SK-N-SH (cell line): ENCODE measurements around the gene WDR27. TPM values are rescaled to one million over a fixed set of nuclear protein-coding genes. Genes with fewer than 3 reads are reported as not detected.

Source experiments
- CTCF ChIA-PET: fragments of 300-600, 350-600 bp; formaldehyde crosslinking; extraction: SDS; loops from one replicate; lab custom pipeline; 2021; lab: Yijun Ruan, JAX
- POLR2A ChIA-PET: fragments of 350-600 bp; sonication (Branson Sonifier 250); formaldehyde crosslinking; extraction: SDS; loops from one replicate; lab custom pipeline; 2020; ENCODE audit warnings: antibody characterized with exemption, inconsistent platforms; lab: Yijun Ruan, JAX
- DNase-seq: peaks from one replicate; pipeline ENCODE4 v3.0.0; 2012
- H2AFZ ChIP-seq: fragments of 200-600 bp; sonication (generic); 2 replicates; pipeline ENCODE4 v1.8.1; 2016; ENCODE audit warnings: antibody characterized with exemption, mild to moderate bottlenecking, low read depth
- H3F3A ChIP-seq: fragments of 200-600 bp; sonication (generic); replicated peaks from 2 replicates; pipeline ENCODE3; 2016; ENCODE audit warnings: antibody characterized with exemption, mild to moderate bottlenecking; ENCODE audit not compliant: insufficient read depth
- H3K27ac ChIP-seq, 2 experiments: fragments of 200-500 bp in 1 of 2; fragments of 200-600 bp in 1 of 2; sonication (Bioruptor generic) in 1 of 2; sonication (generic), shearing (Covaris generic) in 1 of 2; 2 replicates each; pipeline versions ENCODE4 v1.5.1 to v1.6.1; 2014 to 2016; ENCODE audit warnings: low read depth in 2 of 2, inconsistent platforms in 1 of 2, low read length in 1 of 2, mild to moderate bottlenecking in 1 of 2, mixed read lengths in 1 of 2
- H3K27me3 ChIP-seq: fragments of 200-600 bp; sonication (generic), shearing (Covaris generic); 2 replicates; pipeline ENCODE4 v1.6.1; 2016; ENCODE audit warnings: mixed run types; ENCODE audit not compliant: insufficient read depth
- H3K36me3 ChIP-seq, 2 experiments: fragments of 200-500 bp in 1 of 2; fragments of 200-600 bp in 1 of 2; sonication (Bioruptor generic) in 1 of 2; sonication (generic) in 1 of 2; replicated peaks in 1 of 2; 2 replicates each; pipeline versions ENCODE3 to v1.5.1; 2014 to 2016; ENCODE audit warnings: low read length in 1 of 2, mild to moderate bottlenecking in 1 of 2; ENCODE audit not compliant: insufficient read depth in 2 of 2, control insufficient read depth in 1 of 2
- H3K4me1 ChIP-seq, 2 experiments: fragments of 200-500 bp in 1 of 2; fragments of 200-600 bp in 1 of 2; sonication (Bioruptor generic) in 1 of 2; sonication (generic), shearing (Covaris generic) in 1 of 2; 2 replicates each; pipeline versions ENCODE4 v1.5.1 to v1.6.1; 2014 to 2016; ENCODE audit warnings: low read depth in 1 of 2, low read length in 1 of 2, mixed run types in 1 of 2; ENCODE audit not compliant: insufficient read depth in 2 of 2, control insufficient read depth in 1 of 2
- H3K4me2 ChIP-seq: fragments of 200-600 bp; sonication (generic), shearing (Covaris generic); 2 replicates; pipeline ENCODE4 v1.6.1; 2017; ENCODE audit warnings: mixed run types
- H3K4me3 ChIP-seq, 2 experiments: fragments of 200-500 bp in 1 of 2; fragments of 200-600 bp in 1 of 2; sonication (Bioruptor generic) in 1 of 2; sonication (generic), shearing (Covaris generic) in 1 of 2; 2 replicates each; pipeline versions ENCODE4 v1.5.1 to v1.8.1; 2014 to 2016; ENCODE audit warnings: low read depth in 2 of 2, inconsistent platforms in 1 of 2, low read length in 1 of 2, mild to moderate bottlenecking in 1 of 2, mixed read lengths in 1 of 2, moderate library complexity in 1 of 2
- H3K79me2 ChIP-seq: fragments of 200-600 bp; sonication (generic); 2 replicates; pipeline ENCODE4 v1.8.1; 2017; ENCODE audit warnings: mild to moderate bottlenecking; ENCODE audit not compliant: insufficient read depth
- H3K9ac ChIP-seq: fragments of 200-600 bp; sonication (generic); 2 replicates; pipeline ENCODE4 v1.6.1; 2017; ENCODE audit warnings: mixed run types
- H3K9me2 ChIP-seq: fragments of 200-600 bp; sonication (generic); 2 replicates; pipeline ENCODE4 v1.6.1; 2017; ENCODE audit warnings: mixed run types
- H3K9me3 ChIP-seq: fragments of 200-600 bp; sonication (generic); 2 replicates; pipeline ENCODE4 v1.6.1; 2017; ENCODE audit warnings: mixed run types, mild to moderate bottlenecking, moderate library complexity
- H4K20me1 ChIP-seq: fragments of 200-600 bp; sonication (generic); 2 replicates; pipeline ENCODE4 v1.6.1; 2017; ENCODE audit warnings: mild to moderate bottlenecking, mixed run types; ENCODE audit not compliant: insufficient read depth
- CHD2 ChIP-seq: fragments of 150-350 bp; IDR thresholded peaks from 2 replicates; pipeline ENCODE4 v1.6.1; 2018; ENCODE audit warnings: low read length; ENCODE audit not compliant: partially characterized antibody
- EP300 ChIP-seq, 2 experiments: IDR thresholded peaks; 2 replicates each; pipeline versions ENCODE4 v1.4.0 to v1.6.1; 2012; ENCODE audit warnings: borderline replicate concordance in 1 of 2, low read depth in 1 of 2, low read length in 1 of 2
- FOXJ3 ChIP-seq: sonication (generic); formaldehyde crosslinking; IDR thresholded peaks from 2 replicates; pipeline ENCODE4 v1.5.1; 2020; ENCODE audit warnings: mild to moderate bottlenecking, missing genetic modification reagents
- GATA2 ChIP-seq: sonication (generic); formaldehyde crosslinking; IDR thresholded peaks from 2 replicates; pipeline ENCODE4 v1.5.0; 2020; ENCODE audit warnings: mild to moderate bottlenecking, missing genetic modification reagents
- JUND ChIP-seq: IDR thresholded peaks from 2 replicates; pipeline ENCODE4 v1.4.0; 2012
- MXI1 ChIP-seq: IDR thresholded peaks from 2 replicates; pipeline ENCODE4 v1.6.1; 2012; ENCODE audit warnings: mild to moderate bottlenecking, low read depth, low read length, improper control_type of control experiment
- POLR2AphosphoS5 ChIP-seq: IDR thresholded peaks from 2 replicates; pipeline ENCODE4 v1.6.1; 2012; ENCODE audit warnings: low read depth, low read length
- RFX5 ChIP-seq: IDR thresholded peaks from 2 replicates; pipeline ENCODE4 v1.6.1; 2012; ENCODE audit warnings: mild to moderate bottlenecking, improper control_type of control experiment, low read length
- RXRA ChIP-seq: IDR thresholded peaks from 2 replicates; pipeline ENCODE4 v1.4.0; 2012; ENCODE audit warnings: low read depth, mild to moderate bottlenecking, borderline replicate concordance
- TAF1 ChIP-seq: IDR thresholded peaks from 2 replicates; pipeline ENCODE4 v1.6.1; 2012; ENCODE audit warnings: low read depth, mild to moderate bottlenecking, low read length, moderate library complexity, borderline replicate concordance
- WGBS: methylation state at CpG from one replicate; pipeline ENCODE4 v1.1.6; 2017; ENCODE audit warnings: low lambda C conversion rate; 5-methylcytosine and 5-hydroxymethylcytosine counted together
- polyA plus RNA-seq, 3 experiments: library from polyadenylated mRNA; depleted of rRNA; stranded (reverse); fragments of >200 nt; gene quantifications; 2 replicates each; pipeline ENCODE4 v1.2.3, GENCODE V29; 2012
- TF ChIP-seq, protein P1 (sequence below): IDR thresholded peaks from 2 replicates; pipeline ENCODE4 v1.4.0; 2012; ENCODE audit warnings: low read depth, borderline replicate concordance
- TF ChIP-seq, protein P2 (sequence below): fragments of 200-600 bp; sonication (generic); IDR thresholded peaks from 2 replicates; pipeline ENCODE4 v1.6.1; 2017; ENCODE audit warnings: antibody characterized with exemption, mild to moderate bottlenecking, moderate library complexity
- TF ChIP-seq, protein P3 (sequence below): IDR thresholded peaks from 2 replicates; pipeline ENCODE4 v1.4.0; 2012; ENCODE audit warnings: low read depth

The WDR27 gene
- polyA plus RNA-seq, 1 of the 3 experiments (the other 2 are of a cell fraction), result 55.6 TPM

DNA sequence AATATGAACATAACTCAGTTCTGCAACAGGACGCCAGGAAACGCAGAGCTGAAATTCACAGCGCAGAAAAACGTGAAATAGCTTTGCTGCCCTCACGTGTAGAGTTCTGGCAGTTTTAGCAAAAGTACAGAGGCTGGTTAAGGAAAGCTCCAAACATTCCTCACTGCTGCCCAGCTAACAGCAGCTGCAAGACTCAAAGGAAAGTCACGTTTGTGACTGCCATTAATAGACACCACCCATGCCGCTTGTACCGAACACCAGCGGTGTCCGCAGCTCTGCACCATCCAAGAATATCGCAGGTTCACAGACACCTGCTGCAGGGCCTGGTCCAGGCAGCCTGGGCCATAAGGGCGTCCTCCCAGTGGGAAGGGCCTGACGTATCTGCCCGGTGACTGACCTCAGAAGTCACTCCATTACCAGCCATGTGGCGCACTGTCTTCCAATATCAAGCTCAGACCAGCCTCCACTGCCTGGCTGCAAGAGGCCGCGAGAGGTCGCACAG is 61.4 kb downstream of the WDR27 start:
- no peaks in the 10 kb centered on the region for H3K9me3 ChIP-seq
- no peaks in the 10 kb centered on the region for H3K79me2 ChIP-seq
- no peak for DNase-seq
- ChIA-PET CTCF (no interaction called here), POLR2A (no interaction called here)
- H3K27me3 ChIP-seq, result no peaks in the 10 kb centered on the region
- TF ChIP-seq, protein P1, sequence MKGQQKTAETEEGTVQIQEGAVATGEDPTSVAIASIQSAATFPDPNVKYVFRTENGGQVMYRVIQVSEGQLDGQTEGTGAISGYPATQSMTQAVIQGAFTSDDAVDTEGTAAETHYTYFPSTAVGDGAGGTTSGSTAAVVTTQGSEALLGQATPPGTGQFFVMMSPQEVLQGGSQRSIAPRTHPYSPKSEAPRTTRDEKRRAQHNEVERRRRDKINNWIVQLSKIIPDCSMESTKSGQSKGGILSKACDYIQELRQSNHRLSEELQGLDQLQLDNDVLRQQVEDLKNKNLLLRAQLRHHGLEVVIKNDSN, result no peak
- TF ChIP-seq MXI1, result no peak
- TF ChIP-seq RFX5, result no peak
- TF ChIP-seq EP300 (IDR thresholded peaks at IDR 0.05; ENCODE audit: borderline replicate concordance in 1 of 2, low read depth in 1 of 2, low read length in 1 of 2), result no peak
- TF ChIP-seq FOXJ3 (CRISPR knock-in tag), result no peak
- TF ChIP-seq TAF1, result no peak
- no peak for TF ChIP-seq POLR2AphosphoS5
- TF ChIP-seq GATA2 (CRISPR knock-in tag), result no peak
- TF ChIP-seq CHD2, result no peak
- TF ChIP-seq, protein P2, sequence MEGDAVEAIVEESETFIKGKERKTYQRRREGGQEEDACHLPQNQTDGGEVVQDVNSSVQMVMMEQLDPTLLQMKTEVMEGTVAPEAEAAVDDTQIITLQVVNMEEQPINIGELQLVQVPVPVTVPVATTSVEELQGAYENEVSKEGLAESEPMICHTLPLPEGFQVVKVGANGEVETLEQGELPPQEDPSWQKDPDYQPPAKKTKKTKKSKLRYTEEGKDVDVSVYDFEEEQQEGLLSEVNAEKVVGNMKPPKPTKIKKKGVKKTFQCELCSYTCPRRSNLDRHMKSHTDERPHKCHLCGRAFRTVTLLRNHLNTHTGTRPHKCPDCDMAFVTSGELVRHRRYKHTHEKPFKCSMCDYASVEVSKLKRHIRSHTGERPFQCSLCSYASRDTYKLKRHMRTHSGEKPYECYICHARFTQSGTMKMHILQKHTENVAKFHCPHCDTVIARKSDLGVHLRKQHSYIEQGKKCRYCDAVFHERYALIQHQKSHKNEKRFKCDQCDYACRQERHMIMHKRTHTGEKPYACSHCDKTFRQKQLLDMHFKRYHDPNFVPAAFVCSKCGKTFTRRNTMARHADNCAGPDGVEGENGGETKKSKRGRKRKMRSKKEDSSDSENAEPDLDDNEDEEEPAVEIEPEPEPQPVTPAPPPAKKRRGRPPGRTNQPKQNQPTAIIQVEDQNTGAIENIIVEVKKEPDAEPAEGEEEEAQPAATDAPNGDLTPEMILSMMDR, result no peak
- no peaks in the 10 kb centered on the region for H4K20me1 ChIP-seq
- peaks cover 0 to 2% of the 10 kb centered on the region in 2 experiments for H3K36me3 ChIP-seq
- H3K4me2 ChIP-seq, result no peak overlapping the region
- no peak overlapping the region for H2AFZ ChIP-seq
- H3K9me2 ChIP-seq, result no peaks in the 10 kb centered on the region
- H3K4me3 ChIP-seq, result no peak overlapping the region
- WGBS, result 95% methylated on average over 7 of the region's 18 CpGs
- H3K4me1 ChIP-seq, result no peaks in the 10 kb centered on the region; a peak in 1 of 4 replicates
- no peak overlapping the region for H3K27ac ChIP-seq
- H3F3A ChIP-seq, result no peaks in the 10 kb centered on the region
- no peak overlapping the region for H3K9ac ChIP-seq

DNA sequence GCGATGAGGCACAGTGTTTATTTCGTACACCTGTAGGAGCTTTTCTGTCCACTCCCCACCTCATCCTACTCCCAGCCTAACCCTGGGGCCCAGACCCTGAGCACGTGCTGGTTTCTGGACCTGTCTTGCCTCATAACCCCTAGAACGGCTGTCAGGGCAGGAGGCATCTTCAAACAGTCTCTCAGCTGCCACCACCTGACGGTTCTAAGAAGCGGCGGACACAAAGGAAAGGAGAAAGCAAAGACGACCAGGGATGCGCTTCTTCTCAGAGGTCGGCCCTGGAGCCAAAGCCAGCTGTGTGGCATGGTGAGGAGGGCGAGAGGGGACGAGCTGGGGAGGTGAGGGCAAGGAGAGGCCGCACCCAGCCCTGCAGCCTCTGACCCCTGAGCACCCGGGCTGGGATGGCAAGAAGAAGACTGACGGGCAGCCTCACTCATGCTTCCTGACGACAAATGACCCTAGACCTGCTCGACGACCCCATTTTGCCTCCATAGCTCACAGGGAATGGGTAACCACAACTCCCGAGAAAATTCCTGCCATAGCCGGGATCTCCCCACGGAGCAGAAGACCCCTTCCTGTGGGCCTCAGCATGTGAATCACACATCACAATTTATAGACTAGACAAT is 62.1 kb downstream of the WDR27 start:
- no peak overlapping the region for H3K9ac ChIP-seq
- no peak overlapping the region for H3K4me3 ChIP-seq
- H3K27me3 ChIP-seq, result no peaks in the 10 kb centered on the region
- WGBS, result 90% methylated on average over 16 of the region's 21 CpGs
- H3K9me2 ChIP-seq, result no peaks in the 10 kb centered on the region
- H3F3A ChIP-seq, result no peaks in the 10 kb centered on the region
- H4K20me1 ChIP-seq, result no peaks in the 10 kb centered on the region
- H3K4me1 ChIP-seq, result no peaks in the 10 kb centered on the region; a peak in 1 of 4 replicates
- no peaks in the 10 kb centered on the region for H3K9me3 ChIP-seq
- no peak overlapping the region for H3K27ac ChIP-seq
- H2AFZ ChIP-seq, result no peak overlapping the region
- H3K4me2 ChIP-seq, result no peak overlapping the region
- no peaks in the 10 kb centered on the region for H3K79me2 ChIP-seq
- POLR2A ChIA-PET, result no interaction called here
- TF ChIP-seq JUND (no peak), RXRA (no peak)
- TF ChIP-seq, protein P3, sequence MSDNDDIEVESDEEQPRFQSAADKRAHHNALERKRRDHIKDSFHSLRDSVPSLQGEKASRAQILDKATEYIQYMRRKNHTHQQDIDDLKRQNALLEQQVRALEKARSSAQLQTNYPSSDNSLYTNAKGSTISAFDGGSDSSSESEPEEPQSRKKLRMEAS, result no peak
- peaks cover 0 to 2% of the 10 kb centered on the region in 2 experiments for H3K36me3 ChIP-seq
- CTCF ChIA-PET, result no interaction called here
- no peak for DNase-seq
